ENCODE data around the gene FNDC5.

The FNDC5 gene

GRCh38 chr1:32884032-32884372, 13.3 kb upstream of the FNDC5 start:
- no peak for DNase-seq (ENCODE audit: low read depth)

GRCh38 chr1:32883338-32884031, 12.8 kb upstream of the FNDC5 start:
- no peak for DNase-seq (ENCODE audit: low read depth)

- no peak for DNase-seq (ENCODE audit: low read depth)
Measured at GRCh38 chr1:32881871-32882850, 11.4 kb upstream of the FNDC5 start.

GRCh38 chr1:32881291-32881690, 10.6 kb upstream of the FNDC5 start:
- DNase-seq (ENCODE audit: low read depth), result no peak

GRCh38 chr1:32878637-32879041, 7.9 kb upstream of the FNDC5 start:
- DNase-seq (ENCODE audit: low read depth), result no peak

GRCh38 chr1:32878183-32878582, 7.5 kb upstream of the FNDC5 start:
- no peak for DNase-seq (ENCODE audit: low read depth)

- DNase-seq (ENCODE audit: low read depth), result no peak
Measured at GRCh38 chr1:32877211-32878110, 6.7 kb upstream of the FNDC5 start.

GRCh38 chr1:32876341-32877210, 5.9 kb upstream of the FNDC5 start:
- peak; percentile 51 for DNase-seq (ENCODE audit: low read depth)

GRCh38 chr1:32874860-32875752, 4.4 kb upstream of the FNDC5 start:
- no peak for DNase-seq (ENCODE audit: low read depth)

- DNase-seq (ENCODE audit: low read depth), result no peak
Measured at GRCh38 chr1:32873484-32873883, 2.8 kb upstream of the FNDC5 start.

- no peak for DNase-seq (ENCODE audit: low read depth)
Measured at GRCh38 chr1:32872192-32872460, 1.4 kb upstream of the FNDC5 start.

GRCh38 chr1:32871364-32872191, 866 bp upstream of the FNDC5 start:
- DNase-seq (ENCODE audit: low read depth), result no peak

GRCh38 chr1:32869923-32870614, 643 bp downstream of the FNDC5 start:
- no peak for DNase-seq (ENCODE audit: low read depth)

- DNase-seq (ENCODE audit: low read depth), result no peak
Measured at GRCh38 chr1:32868806-32869455, 1.8 kb downstream of the FNDC5 start.

GRCh38 chr1:32868085-32868484, 2.6 kb downstream of the FNDC5 start:
- DNase-seq (ENCODE audit: low read depth), result no peak

GRCh38 chr1:32867671-32868070, 3.0 kb downstream of the FNDC5 start:
- DNase-seq (ENCODE audit: low read depth), result no peak

GRCh38 chr1:32867151-32867550, 3.6 kb downstream of the FNDC5 start:
- DNase-seq (ENCODE audit: low read depth), result no peak

GRCh38 chr1:32865639-32866405, 4.9 kb downstream of the FNDC5 start:
- DNase-seq (ENCODE audit: low read depth), result no peak

Measured in stimulated activated CD8-positive, alpha-beta memory T cell treated with anti-CD3 and anti-CD28 coated beads, Interleukin-4, amount 100 ng/mL, for 24 hours (primary cell).